T-helper 9 cell (primary cell): ENCODE data around the gene ZNF398.
"Not testable (repeated sequence)": the region's sequence is repeated elsewhere in the genome, so short reads cannot be mapped to it uniquely, and the experiment has no call there.

Experiments
- DNase-seq: peaks from one replicate; pipeline ENCODE4 v3.0.0-alpha.2; 2020
- total RNA-seq, 2 donors: gene quantifications; one replicate each; lab custom pipeline; 2026; lab: John Stamatoyannopoulos, UW

The ZNF398 gene
- total RNA-seq: 23.9 to 66.9 reads per million in 2 donors

DNA sequence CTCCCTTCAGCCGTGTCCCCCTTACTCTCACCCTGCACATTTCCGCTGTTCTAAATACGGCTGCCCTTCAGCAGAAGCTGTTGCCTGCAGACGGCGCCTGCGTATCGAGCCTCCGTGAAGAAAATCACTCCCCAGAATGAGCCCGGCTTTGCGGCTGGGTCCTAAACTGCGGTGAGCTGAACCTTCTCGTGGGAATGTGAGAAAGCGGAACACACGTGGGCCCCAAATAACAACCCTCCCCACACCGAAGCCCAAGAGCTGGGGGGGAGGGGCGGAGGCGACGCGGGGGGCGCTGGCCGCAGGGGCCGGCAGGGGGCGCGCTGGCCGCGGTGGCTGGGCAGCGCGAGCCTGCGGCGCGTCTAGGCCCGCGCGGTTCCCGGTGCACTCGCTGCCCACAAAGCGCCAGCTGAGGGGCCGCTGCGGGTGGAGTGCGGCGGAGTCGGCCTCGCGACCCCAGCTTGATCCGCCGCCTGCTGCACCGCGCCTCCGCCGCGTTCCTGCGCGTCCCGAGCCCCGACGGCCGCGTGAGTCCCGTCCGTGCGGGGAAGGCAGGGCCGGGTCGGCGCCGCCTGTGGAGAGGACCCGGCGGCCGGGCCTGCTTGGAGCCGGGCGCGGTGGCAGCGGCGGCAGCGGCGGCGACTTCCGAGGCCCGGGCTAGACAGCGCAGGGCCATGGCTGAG is at the start of gene ZNF398:
ZNF398 (plus strand) TSS at position 382 of the 680 bp plus-strand sequence; CDS start at position 672, 290 bp downstream.
- peak; percentile 74 for DNase-seq

DNA sequence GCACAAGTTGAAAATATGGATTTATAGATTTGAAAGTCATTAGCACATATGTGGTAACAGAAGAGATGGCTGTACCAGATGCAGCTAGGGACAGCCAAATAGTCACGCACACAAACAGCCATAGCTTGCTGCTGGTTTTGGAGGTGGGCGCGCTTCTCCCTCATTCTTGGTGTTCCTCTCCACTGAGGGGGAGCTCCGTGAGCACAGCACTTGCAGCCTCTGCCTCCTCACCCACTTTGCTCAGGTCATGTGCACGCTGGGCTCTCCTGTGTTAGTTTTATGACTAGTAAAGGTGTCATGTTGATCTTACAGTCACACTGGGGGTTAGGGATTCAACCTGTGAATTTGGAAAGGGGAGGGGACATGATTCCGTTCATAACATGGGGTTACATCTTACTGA is 48.2 kb upstream of the ZNF398 start:
- DNase-seq: no peak

DNA sequence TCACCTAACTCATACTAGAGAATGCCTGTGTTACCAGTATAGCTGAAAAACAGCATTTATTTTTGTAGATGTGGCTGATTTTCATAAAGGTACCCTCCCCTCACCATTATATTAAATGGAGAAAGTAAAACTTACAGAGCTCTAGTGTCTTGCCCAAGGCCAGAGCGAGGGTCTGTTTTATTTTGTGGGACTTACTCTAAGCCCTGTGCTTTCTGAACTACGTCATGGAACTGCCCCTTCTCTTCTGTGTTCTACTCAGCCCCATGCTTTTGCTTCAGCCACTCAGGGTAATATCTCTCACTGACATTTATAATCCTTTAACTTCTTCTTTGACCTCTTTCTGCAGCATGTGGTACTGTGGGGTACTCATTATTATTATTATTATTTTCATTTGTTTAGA is 46.4 kb upstream of the ZNF398 start:
- DNase-seq: no peak

DNA sequence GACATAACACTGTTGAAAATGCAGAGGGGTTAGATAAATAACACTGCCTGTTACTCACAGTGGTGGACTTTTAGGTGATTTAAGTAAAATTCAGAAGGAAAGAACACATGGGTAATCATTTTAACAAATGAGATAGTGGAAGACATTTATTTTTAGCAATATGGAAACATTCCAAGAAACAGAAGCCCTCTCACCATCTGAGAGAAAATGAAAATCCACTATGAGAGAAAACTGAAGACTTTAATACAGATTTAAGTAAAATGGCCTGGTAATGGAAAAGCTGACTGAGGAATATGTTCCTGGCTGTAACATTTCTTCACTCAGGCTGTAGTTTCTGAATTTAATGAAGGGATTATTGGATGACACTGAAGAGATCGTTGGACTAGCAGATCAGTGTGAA is 44.6 kb upstream of the ZNF398 start:
- no peak for DNase-seq

DNA sequence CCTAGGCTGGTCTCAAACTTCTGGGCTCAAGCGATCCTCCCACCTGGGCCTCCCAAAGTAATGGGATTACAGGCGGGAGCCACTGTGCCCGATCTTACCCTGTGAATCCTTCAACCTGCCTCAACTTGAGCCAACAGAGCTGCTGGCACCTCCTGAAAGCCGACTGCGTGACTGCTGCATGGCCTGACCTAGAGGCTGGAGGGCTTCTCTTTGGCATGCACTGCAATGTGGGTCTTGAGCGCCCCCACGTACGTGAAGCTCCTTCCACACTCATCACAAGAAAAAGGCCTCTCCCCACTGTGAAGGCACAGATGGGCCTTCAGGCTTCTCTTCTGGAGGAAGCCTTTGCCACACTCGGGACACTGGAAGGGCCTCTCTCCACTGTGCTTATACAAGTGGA is 43.8 kb upstream of the ZNF398 start:
- DNase-seq: no peak

DNA sequence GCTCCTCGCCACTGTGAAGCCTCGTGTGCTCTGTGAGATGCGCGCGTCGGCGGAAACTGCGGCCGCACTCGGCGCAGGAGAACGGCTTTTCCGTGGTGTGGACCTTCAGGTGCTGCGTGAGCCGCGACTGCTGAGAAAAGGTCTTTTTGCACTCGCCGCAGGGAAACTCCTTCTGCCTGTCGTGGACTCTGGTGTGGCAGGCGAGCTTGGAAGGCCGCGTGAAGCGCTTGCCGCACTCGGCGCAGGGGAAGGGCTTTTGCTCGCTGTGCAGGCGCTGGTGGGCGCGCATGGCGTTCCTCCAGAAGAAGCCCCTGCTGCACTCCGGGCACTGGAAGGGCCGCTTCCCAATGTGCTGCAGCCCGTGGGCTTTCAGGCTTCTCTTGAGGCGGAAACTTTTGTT is 43.0 kb upstream of the ZNF398 start:
- DNase-seq: no peak

DNA sequence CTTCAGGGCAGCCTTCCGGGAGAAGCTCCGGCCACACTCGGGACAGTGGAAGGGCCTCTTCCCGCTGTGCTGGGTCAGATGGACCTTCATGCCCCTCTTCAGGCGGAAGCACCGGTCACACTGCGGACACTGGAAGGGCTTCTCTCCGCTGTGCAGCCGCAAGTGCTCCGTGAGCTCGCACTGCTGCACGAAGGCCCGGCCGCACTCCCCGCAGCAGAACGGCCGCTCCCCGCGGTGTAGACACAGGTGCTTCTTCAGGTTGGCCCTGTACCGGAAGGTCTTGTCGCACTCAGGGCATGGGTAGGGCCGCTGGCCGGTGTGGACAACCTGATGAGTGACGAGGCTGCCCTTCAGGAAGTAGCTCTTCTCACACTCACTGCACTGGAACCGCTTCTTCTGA is 42.5 kb upstream of the ZNF398 start:
- DNase-seq: no peak

DNA sequence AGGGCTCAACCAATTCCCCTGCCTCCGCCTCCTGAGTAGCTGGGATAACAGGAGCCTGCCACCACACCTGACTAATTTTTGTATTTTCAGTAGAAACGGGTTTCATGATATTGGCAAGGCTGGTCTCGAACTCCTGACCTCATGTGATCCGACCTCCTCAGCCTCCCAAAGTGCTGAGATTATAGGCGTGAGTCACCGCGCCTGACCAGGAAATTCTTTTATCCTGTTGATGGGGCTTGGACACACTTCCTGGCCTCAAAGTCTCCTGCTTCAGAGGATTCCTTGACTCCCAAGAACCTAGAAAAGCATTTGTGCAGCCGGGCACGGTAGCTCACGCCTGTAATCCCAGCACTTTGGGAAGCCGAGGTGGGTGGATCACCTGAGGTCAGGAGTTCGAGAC is 37.3 kb upstream of the ZNF398 start:
- DNase-seq: no peak

- no peak for DNase-seq
Observed at GRCh38 chr7:149125189-149125862, 21.9 kb upstream of the ZNF398 start.

DNA sequence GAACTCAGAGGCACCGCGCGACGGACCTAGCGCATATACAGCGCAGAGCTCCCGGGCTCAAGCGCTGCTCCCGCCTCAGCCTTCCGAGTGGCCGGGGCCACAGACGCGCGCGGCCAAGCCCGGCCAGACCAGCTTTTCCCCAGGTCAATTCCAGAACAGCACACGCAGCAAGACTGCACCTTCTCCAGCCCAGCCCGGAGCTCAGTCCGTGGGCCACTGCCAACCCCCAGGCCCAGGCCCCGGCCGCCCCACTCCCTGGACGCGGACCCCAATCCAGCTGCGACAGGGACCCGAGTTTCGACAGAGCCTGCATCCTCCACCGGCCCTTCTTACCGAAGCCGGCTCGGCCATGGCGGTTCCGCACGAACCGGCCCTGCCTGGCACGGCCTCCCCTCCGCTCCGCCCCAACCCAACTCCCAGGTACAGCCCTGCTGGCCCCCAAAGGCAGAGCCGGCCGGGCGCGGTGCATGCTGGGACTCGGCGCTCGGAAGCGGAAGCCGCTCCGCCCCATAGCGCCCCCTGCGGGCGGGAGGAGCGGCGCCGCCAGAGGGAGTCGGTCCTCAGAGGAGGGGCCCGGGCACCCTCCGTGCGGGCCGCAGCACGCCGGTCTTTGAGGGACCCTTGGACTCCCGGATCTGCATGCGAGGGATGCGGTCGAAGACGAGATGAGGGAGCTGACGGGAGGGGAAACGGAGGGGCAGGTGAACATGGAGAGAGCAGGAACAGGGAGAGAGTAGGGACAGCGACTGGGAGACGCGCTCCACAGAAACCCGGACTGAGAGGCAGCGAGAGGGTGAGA is 21.2 kb upstream of the ZNF398 start, which contains the start of gene ZNF425:
ZNF425 (minus strand) TSS at position 462 of the 799 bp plus-strand sequence; CDS start at position 351, 111 bp downstream.
- DNase-seq: peak; percentile 95

- peak; percentile 37 for DNase-seq
Observed at GRCh38 chr7:149126662-149127266, 20.5 kb upstream of the ZNF398 start.

DNA sequence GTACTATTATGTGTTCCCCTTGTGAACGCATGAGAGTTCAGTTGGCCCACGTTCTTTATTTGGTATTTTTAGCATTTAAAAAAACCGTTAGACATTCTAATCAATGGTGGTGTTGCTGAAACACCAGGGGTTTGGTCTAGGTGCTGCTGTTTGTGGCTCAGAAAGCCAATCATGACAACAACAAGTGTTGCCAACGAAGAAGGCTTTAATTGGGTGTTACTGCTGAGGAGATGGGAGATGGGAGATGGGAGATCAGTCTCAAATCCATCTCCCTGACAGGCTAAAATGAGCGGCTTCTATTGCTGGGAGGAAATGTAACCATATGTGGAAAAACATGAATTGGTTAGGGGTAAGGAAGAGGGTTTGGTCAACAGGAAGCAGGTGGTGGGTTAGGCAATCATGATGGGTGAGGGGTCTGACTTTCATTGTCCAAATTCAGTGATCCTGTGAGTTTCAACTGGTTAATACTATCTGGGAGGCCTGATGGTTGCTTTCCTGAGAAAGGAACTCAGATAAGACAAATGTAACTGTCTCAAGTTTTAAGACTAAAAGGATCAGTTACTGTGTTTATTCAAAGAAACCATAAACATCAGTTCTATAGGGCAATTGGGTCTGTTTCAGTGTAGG is 16.6 kb upstream of the ZNF398 start:
- no peak for DNase-seq

DNA sequence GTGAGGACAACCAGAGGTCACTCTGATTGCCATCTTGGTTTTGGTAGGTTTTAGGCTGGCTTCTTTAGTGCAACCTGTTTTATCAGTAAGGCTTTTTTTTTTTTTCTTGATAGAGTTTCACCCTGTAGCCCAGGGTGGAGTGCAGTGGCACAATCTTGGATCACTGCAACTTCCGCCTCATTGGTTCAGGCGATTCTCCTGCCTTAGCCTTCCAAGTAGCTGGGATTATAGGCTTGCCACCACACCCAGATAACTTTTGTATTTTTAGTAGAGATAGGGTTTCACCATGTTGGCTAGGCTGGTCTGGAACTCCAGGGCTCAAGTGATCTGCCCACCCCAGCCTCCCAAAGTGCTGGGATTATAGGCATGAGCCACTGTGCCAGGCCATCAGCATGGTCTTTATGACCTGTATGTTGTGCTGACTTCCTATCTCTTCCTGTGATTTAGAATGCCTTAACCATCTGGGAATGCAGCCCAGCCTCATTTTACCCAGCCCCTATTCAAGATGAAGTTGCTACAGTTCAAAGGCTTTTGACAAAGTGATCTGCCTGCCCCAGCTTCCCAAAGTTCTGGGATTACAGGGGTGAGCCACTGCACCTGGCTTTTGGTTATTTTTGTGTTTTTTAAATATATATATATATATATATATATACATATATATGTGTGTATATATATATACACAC is 14.1 kb upstream of the ZNF398 start:
- DNase-seq: no peak

- DNase-seq: no peak
Observed at GRCh38 chr7:149136118-149136517, 11.1 kb upstream of the ZNF398 start.

GRCh38 chr7:149140831-149141230 is 6.4 kb upstream of the ZNF398 start:
- DNase-seq: no peak

DNA sequence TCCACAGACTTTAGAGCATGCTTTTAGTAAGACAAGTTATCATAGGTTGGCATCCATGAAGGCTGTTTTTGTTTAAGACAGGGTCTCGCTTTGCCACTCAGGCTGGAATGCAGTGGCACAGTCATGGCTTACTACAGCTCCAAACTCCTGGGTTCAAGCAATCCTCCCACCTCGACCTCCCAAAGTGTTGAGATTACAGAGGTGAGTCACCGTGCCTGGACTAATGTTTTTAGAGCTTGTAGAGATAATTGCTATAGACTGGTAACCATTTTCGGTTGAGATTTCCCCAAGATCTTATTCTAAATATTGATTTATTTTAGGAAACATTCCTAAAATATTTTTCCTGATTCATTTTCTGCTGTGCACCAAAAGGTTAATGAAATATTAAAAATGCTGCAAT is 5.4 kb upstream of the ZNF398 start:
- no peak for DNase-seq

DNA sequence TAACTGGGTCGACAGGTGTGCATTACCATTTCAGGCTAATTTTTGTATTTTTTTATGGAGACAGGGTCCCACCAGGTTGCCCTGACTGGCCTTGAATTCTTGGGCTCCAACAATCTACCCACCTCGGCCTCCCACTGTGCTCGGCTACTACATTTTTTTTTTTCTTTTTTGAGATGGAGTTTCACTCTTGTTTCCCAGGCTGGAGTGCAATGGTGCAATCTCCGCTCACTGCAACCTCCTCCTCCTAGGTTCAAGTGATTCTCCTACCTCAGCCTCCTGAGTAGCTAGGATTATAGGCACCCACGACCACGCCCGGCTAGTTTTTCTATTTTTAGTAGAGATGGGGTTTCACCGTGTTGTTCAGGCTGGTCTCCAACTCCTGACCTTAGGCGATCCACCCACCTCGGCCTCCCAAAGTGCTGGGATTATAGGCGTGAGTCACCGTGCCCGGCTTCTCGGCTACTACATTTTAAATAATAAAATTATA is 2.8 kb upstream of the ZNF398 start:
- not testable (repeated sequence) for DNase-seq

DNA sequence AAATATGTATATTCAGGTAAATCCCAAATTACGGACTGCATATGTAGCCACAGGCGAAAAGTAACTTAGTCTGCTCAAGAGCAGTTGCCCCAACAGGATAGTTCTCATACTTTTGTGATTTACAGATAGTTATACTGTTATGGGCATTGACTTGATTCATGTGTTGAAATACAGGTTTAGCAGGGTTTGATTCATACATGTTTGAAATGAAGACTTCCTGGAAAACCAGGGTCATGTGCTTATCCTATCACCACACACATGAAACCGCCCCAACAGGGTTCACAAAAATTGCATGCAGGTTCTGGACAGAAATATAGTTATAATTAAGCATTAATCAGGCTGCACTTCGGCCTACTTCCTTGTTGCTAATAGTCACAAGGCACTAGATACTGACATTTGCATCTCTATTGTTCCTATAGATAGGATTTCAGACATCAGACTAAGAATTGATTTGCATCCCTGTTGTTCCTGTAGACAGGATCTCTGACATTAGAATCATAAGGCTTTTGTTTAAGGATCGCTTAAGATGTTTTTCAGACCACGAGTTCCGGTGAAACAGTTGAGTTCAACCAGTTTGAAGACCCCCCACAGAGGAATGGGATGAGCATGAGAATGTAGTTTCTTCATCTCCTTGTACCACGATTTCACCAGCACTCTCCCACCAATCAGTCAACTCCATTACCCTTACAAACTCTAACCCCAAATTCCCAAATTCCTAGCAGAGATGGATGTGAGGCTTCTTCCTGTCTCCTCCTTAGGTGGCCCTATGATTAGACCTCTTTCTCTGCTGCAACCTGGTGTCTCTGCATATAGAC is 2.0 kb upstream of the ZNF398 start:
- no peak for DNase-seq

DNA sequence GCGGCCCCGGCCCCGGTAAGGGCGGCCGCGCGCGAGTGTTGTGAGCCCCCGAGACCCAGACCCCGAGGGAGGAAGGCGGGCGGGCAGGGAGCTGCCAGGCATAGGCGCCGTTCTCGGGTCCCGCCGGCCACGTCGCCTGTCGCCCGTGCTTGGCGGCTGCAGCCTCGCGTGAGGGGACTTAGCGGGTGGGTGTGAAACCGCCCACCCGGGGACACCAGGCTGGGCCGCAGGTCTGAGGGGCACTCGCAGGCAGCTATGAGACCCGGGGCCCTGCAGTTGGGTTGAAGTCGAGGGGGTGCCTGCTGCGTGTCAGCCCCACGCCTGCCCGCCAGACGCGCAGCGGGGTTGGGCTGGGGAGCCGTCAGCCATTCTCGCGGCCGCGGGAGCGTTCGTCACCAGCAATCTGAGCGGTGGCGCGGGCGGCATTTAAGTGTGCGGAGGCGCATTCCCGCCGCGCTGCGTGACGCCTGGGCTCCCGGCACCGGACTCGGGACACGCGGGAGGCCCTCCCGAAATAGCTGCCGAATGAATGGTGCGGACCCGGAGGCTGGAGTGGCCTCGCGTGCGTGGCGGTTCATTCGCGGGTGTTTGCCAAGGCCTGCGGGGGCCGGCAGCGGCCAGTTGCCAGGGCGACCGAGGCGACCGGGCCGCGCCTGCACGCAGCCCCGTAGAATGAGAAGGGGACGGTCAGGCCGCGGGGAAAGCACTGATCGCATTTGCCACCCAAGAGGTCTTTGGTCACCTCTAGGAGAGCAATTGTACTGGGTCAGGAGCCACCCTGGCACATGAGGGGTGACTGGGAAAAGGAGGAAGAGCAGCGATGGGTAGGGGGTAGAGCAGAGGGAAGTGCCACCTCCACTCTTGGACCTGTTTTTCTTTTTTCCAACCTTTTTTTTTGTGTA is 750 bp downstream of the ZNF398 start:
- peak; percentile 65 for DNase-seq

DNA sequence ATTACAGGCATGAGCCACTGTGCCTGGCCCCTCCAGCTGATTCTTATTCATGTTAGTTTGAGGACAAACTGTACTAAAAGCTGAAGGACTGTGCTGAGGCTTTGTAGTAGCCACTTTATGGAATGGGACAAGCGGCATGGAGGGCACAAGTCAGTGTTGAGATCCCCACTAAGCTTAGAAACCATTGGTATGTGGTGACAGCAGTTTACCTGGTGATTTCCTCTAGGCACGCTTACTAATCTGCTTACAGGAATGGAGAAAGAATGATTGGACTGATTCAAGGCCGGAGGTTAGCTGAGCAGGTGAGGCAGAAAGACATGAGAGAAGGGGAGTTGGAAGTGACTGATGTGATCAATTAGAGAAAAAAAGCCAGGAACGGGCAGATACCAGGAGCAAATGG is 3.7 kb downstream of the ZNF398 start:
- no peak for DNase-seq
